Gastrocnemius medialis (tissue), 4 donors: Measurements from ENCODE around the gene CCIN. TPM values are rescaled to one million over a fixed set of nuclear protein-coding genes. Genes with fewer than 3 reads are reported as not detected.

Experiments
- ATAC-seq, 2 donors: fragments of 150-250 bp; one replicate each; pipeline ENCODE4 v1.9.1; 2016
- DNase-seq, 2 donors: peaks; one replicate each; pipeline ENCODE4 v3.0.0-alpha.2; 2019
- H3K27ac ChIP-seq, 4 donors: fragments of 200-600 bp; sonication (generic); 1 replicate in 1 of 4; 2 replicates in 3 of 4; pipeline ENCODE4 v1.5.1; 2016 to 2018; ENCODE audit warnings: mild to moderate bottlenecking in 2 of 4, moderate library complexity in 1 of 4
- H3K27me3 ChIP-seq, 3 donors: fragments of 200-600 bp; sonication (generic) in 2 of 3; 1 replicate in 1 of 3; 2 replicates in 2 of 3; pipeline versions ENCODE4 v1.5.1 to v1.6.0; 2016 to 2019; ENCODE audit warnings: mild to moderate bottlenecking in 1 of 3, moderate library complexity in 1 of 3
- H3K36me3 ChIP-seq, 2 donors: fragments of 200-600 bp; sonication (generic) in 1 of 2; one replicate each; pipeline ENCODE4 v1.5.1; 2017 to 2018
- H3K4me1 ChIP-seq, 2 donors: fragments of 200-600 bp; sonication (generic) in 1 of 2; one replicate each; pipeline ENCODE4 v1.5.1; 2016 to 2017; ENCODE audit warnings: mild to moderate bottlenecking in 2 of 2
- H3K4me3 ChIP-seq, 4 donors: fragments of 200-600 bp; sonication (generic) in 3 of 4; 1 replicate in 1 of 4; 2 replicates in 3 of 4; pipeline ENCODE4 v1.5.1; 2016 to 2019; ENCODE audit warnings: mild to moderate bottlenecking in 2 of 4
- H3K9me3 ChIP-seq, 3 donors: fragments of 200-600 bp; sonication (generic) in 2 of 3; 1 replicate in 1 of 3; 2 replicates in 2 of 3; pipeline ENCODE4 v1.5.1; 2016 to 2019
- POLR2A ChIP-seq, 2 donors: fragments of 450-650 bp; IDR thresholded peaks; one replicate each; pipeline ENCODE4 v1.6.1; 2017; ENCODE audit warnings: antibody characterized with exemption in 2 of 2, mild to moderate bottlenecking in 2 of 2, moderate library complexity in 2 of 2
- in situ Hi-C, 4 donors: fragments of 200-750 bp; cut with MboI; loops; one replicate each; pipeline versions ENCODE4 v1.15.0 to v1.8.0; 2017; ENCODE audit warnings: low sequenced_read_pairs in 4 of 4
- intact Hi-C: fragments of 100-400 bp; cut with DNase I; formaldehyde crosslinking; loops from one replicate; pipeline ENCODE4 v1.15.1; 2023; ENCODE audit warnings: low total_unique reads
- total RNA-seq, 4 donors: library from RNA; depleted of rRNA; stranded (reverse); fragments of >200 nt; gene quantifications; one replicate each; pipeline versions ENCODE4 v1.1.0 to v1.2.3, GENCODE V29; 2016
- TF ChIP-seq, protein P1 (sequence below), 5 experiments: fragments of 450-650 bp in 3 of 5; fragments of 200-600 bp in 2 of 5; sonication (generic) in 2 of 5; IDR thresholded peaks in 4 of 5; conservative IDR thresholded peaks in 1 of 5; 1 replicate in 4 of 5; 2 replicates in 1 of 5; pipeline ENCODE4 v1.5.1; 2016 to 2019; ENCODE audit warnings: antibody characterized with exemption in 5 of 5, mild to moderate bottlenecking in 3 of 5, moderate library complexity in 3 of 5

Gene CCIN
- total RNA-seq, 4 donors from 2014 or later, result not detected

DNA sequence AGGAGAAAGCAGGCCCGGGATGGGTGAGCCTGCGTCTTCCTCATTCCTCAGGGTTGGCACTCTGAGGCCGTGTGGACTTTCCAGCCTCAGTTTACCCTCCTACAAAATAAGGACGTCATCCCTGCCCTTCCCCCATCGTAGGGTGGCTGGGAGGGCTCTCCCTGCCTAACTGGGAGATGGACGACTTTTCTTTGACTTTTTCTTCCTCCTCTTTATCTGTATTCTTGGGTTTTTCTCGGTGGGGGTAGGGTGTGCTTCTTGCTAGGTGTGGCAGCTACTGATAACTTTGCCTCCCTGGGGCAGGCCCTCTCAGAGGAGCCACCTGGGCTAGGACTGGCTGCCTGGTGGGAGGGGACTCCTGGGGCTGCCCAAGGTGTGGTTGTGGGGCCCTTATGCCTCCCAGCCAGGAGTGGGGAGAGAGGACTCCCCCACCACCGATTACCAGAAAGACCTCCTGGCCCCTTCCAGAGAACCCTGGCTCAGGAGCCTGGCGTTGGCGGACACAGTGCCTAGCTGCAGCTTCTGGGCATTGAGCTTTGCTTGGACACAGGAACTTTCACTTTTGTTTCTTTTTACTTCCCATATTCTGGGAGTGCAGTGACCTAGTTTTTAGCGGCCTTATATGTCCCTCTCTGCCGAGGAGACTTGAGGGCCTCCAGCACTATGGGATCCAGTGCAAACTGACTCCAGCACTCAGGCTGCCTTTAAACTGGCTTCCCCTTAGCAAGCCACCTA, 26.5 kb upstream of the CCIN start:
- ATAC-seq (peak; percentile 56 to 68), DNase-seq (no peak)
- H3K27me3 ChIP-seq, result peaks cover 5 to 12% (median 9%) of the 10 kb centered on the region in 3 donors
- H3K4me3 ChIP-seq, result peak overlapping the region in 3 of 4 donors; percentile 12 to 41 (median 24)
- H3K27ac ChIP-seq, result peak overlapping the region; percentile 56 to 73 (median 64)
- H3K36me3 ChIP-seq, result no peaks in the 10 kb centered on the region
- intact Hi-C loops, result no loop called here
- in situ Hi-C loops, result no loop called here
- H3K9me3 ChIP-seq, result no peaks in the 10 kb centered on the region
- TF ChIP-seq, protein P1, sequence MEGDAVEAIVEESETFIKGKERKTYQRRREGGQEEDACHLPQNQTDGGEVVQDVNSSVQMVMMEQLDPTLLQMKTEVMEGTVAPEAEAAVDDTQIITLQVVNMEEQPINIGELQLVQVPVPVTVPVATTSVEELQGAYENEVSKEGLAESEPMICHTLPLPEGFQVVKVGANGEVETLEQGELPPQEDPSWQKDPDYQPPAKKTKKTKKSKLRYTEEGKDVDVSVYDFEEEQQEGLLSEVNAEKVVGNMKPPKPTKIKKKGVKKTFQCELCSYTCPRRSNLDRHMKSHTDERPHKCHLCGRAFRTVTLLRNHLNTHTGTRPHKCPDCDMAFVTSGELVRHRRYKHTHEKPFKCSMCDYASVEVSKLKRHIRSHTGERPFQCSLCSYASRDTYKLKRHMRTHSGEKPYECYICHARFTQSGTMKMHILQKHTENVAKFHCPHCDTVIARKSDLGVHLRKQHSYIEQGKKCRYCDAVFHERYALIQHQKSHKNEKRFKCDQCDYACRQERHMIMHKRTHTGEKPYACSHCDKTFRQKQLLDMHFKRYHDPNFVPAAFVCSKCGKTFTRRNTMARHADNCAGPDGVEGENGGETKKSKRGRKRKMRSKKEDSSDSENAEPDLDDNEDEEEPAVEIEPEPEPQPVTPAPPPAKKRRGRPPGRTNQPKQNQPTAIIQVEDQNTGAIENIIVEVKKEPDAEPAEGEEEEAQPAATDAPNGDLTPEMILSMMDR (IDR thresholded peaks at IDR 0.05 in 4 of 5, conservative IDR thresholded peaks at IDR 0.05 in 1 of 5), result no peak
- no peak for TF ChIP-seq POLR2A (IDR thresholded peaks at IDR 0.05)
- H3K4me1 ChIP-seq, result peaks cover 0 to under 1% of the 10 kb centered on the region in 2 donors

DNA sequence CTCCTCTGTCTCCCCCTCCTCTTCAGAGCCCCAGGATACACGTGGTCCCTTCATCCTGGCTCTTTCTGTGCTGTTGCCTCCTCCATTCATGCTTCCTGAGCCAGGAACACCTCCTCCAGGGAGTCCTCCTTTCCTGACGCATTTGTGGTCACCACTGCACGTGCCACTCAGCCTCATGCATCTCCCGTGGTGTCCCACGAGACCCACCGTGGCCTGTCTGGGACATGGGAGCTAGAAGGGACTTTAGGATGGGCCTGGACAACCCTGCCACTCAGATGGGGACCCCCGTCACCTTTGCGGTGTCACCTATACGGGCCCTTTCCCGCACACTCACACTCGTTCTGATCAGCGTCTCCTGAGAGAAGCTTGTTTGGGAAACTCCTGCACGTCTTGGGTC, 25.9 kb upstream of the CCIN start:
- in situ Hi-C loops (no loop called here), intact Hi-C loops (no loop called here)
- Histone ChIP-seq H3K4me1 (peaks cover 1 to 5% of the 10 kb centered on the region in 2 donors), H3K4me3 (peak overlapping the region in 3 of 4 donors; percentile 12 to 41 (median 24)), H3K27ac (peak overlapping the region; percentile 56 to 73 (median 64)), H3K27me3 (peaks cover 3 to 7% (median 5%) of the 10 kb centered on the region in 3 donors), H3K36me3 (no peaks in the 10 kb centered on the region), H3K9me3 (no peaks in the 10 kb centered on the region)
- ATAC-seq, result no peak
- TF ChIP-seq, protein P1 (IDR thresholded peaks at IDR 0.05 in 4 of 5, conservative IDR thresholded peaks at IDR 0.05 in 1 of 5), result no peak
- no peak for TF ChIP-seq POLR2A (IDR thresholded peaks at IDR 0.05)
- no peak for DNase-seq

DNA sequence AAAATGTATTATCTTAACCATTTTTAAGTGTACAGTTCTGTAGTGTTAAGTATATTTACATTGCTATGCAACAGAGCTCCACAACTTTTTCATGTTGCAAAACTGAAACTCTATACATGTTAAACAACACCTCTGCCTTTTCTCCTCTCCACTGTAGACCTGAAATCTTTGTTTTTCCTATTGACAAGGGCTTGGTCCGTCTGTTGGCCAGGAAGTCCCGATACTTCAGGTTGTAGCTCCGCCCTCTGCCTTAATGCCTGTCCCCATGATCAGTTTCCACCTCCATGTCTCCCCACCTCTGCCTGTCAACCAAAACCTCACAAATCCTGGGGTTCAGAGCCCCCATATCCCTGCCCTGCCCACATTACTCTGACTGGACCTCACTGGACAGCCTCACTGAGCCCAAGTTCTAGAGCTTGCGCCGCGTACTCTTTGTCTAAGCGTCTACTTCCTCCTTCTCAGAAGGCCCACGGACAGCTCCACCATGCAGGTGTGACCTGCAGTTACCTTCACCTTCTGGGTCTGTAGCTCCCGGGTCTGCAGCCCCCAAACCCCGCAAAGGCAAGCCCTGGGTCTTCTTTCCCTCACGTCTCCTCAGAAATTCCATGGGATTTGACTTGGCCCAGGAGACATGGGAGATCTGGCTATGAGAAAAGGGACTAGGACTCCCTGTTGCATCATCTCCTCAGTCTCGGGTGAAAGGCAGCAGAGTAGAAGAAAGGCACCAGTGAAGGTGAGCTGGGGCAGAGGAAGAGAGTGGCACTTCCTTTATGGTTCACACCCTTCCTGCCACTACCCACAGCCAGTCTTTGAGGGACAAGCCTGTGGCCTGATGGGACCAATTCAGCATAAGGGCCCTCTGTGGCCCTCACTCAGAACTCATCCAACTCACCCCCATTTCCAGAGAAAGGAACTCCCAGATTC, 24.6 kb upstream of the CCIN start:
- ATAC-seq (no peak), DNase-seq (no peak)
- Histone ChIP-seq H3K36me3 (no peaks in the 10 kb centered on the region), H3K9me3 (no peaks in the 10 kb centered on the region), H3K4me1 (peaks cover 3 to 7% of the 10 kb centered on the region in 2 donors), H3K27me3 (peaks cover 0 to 2% (median 0%) of the 10 kb centered on the region in 3 donors), H3K27ac (no peak overlapping the region), H3K4me3 (no peak overlapping the region)
- TF ChIP-seq, protein P1 (IDR thresholded peaks at IDR 0.05 in 4 of 5, conservative IDR thresholded peaks at IDR 0.05 in 1 of 5), result no peak
- in situ Hi-C loops (no loop called here), intact Hi-C loops (no loop called here)

DNA sequence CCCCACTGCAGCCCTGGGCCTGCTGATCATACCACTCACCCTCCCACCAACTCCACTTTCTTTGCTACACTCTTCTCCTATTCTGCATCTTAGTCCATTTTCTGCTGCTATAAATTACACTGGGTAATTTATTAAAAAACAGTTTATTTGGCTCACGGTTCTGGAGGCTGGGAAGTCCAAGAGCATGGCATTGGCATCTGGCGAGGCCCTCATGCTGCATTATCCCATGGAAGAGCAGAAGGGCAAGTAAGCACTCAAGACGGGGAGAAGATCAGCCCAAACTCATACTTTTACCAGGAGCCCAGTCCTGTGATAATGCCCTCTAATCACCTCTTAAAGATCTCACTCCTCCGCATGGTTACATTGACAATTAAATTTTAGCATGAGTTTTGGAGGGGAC, 23.2 kb upstream of the CCIN start:
- TF ChIP-seq, protein P1 (IDR thresholded peaks at IDR 0.05 in 4 of 5, conservative IDR thresholded peaks at IDR 0.05 in 1 of 5), result no peak
- no peak for TF ChIP-seq POLR2A (IDR thresholded peaks at IDR 0.05)
- Histone ChIP-seq H3K4me1 (peaks cover 3 to 7% of the 10 kb centered on the region in 2 donors), H3K36me3 (no peaks in the 10 kb centered on the region), H3K9me3 (no peaks in the 10 kb centered on the region), H3K4me3 (no peak overlapping the region), H3K27me3 (peaks cover 0 to 2% (median 0%) of the 10 kb centered on the region in 3 donors), H3K27ac (no peak overlapping the region)
- intact Hi-C loops, result no loop called here
- in situ Hi-C loops, result no loop called here
- DNase-seq, result no peak
- ATAC-seq, result no peak
